Neural cell (in vitro differentiated cells): ENCODE data around the gene HMOX2.

Experiments
- CTCF ChIP-seq: fragments of 450-650 bp; IDR thresholded peaks from 2 replicates; pipeline ENCODE4 v1.5.1; 2014; ENCODE audit warnings: antibody characterized with exemption, mild to moderate bottlenecking, moderate library complexity; ENCODE audit not compliant: poor library complexity, severe bottlenecking
- POLR2AphosphoS5 ChIP-seq: IDR thresholded peaks from 2 replicates; pipeline ENCODE4 v1.6.1; 2012
- TAF1 ChIP-seq: IDR thresholded peaks from 2 replicates; pipeline ENCODE4 v1.6.1; 2012; ENCODE audit warnings: low read depth

- TF ChIP-seq CTCF (no peak), POLR2AphosphoS5 (no peak), TAF1 (no peak)
Observed at GRCh38 chr16:4556112-4556511, 79.9 kb downstream of the HMOX2 start, which contains the start of gene C16orf96.
